HL-60 (cell line): ENCODE data around the gene TFR2.

Experiments used
- DNase-seq, 2 experiments: peaks; one replicate each; pipeline ENCODE4 v3.0.0-alpha.2; 2010 to 2020; ENCODE audit warnings: low read depth in 1 of 2, low spot score in 1 of 2
- H3K27ac ChIP-seq: fragments of 250-450 bp; sonication (Bioruptor Pico); replicated peaks from 2 replicates; pipeline ENCODE4 v1.5.1; 2020; ENCODE audit warnings: mild to moderate bottlenecking, moderate library complexity
- H3K27me3 ChIP-seq: fragments of 250-450 bp; sonication (Bioruptor Pico); 2 replicates; pipeline ENCODE4 v1.5.1; 2021; ENCODE audit warnings: mild to moderate bottlenecking, moderate library complexity; ENCODE audit not compliant: insufficient read depth, poor library complexity, severe bottlenecking
- H3K4me3 ChIP-seq: replicated peaks from 2 replicates; pipeline ENCODE4 v1.5.1; 2011; ENCODE audit warnings: mild to moderate bottlenecking, control low read depth, low read length; ENCODE audit not compliant: insufficient read depth
- GABPA ChIP-seq: IDR thresholded peaks from 2 replicates; pipeline ENCODE4 v1.6.1; 2012; ENCODE audit warnings: low read depth
- POLR2AphosphoS5 ChIP-seq: IDR thresholded peaks from 2 replicates; pipeline ENCODE4 v1.6.1; 2012; ENCODE audit warnings: low read depth
- SPI1 ChIP-seq: IDR thresholded peaks from 2 replicates; pipeline ENCODE4 v1.6.1; 2012; ENCODE audit warnings: low read depth, mild to moderate bottlenecking, borderline replicate concordance
- TF ChIP-seq, protein P1 (sequence below): IDR thresholded peaks from 2 replicates; pipeline ENCODE4 v1.6.1; 2012; ENCODE audit warnings: low read depth; ENCODE audit not compliant: insufficient replicate concordance
- TF ChIP-seq, protein P2 (sequence below): IDR thresholded peaks from one replicate; pipeline ENCODE4 v1.5.1; 2011; ENCODE audit warnings: low read length, control low read depth, inconsistent platforms; ENCODE audit not compliant: insufficient read depth

TFR2 gene

DNA sequence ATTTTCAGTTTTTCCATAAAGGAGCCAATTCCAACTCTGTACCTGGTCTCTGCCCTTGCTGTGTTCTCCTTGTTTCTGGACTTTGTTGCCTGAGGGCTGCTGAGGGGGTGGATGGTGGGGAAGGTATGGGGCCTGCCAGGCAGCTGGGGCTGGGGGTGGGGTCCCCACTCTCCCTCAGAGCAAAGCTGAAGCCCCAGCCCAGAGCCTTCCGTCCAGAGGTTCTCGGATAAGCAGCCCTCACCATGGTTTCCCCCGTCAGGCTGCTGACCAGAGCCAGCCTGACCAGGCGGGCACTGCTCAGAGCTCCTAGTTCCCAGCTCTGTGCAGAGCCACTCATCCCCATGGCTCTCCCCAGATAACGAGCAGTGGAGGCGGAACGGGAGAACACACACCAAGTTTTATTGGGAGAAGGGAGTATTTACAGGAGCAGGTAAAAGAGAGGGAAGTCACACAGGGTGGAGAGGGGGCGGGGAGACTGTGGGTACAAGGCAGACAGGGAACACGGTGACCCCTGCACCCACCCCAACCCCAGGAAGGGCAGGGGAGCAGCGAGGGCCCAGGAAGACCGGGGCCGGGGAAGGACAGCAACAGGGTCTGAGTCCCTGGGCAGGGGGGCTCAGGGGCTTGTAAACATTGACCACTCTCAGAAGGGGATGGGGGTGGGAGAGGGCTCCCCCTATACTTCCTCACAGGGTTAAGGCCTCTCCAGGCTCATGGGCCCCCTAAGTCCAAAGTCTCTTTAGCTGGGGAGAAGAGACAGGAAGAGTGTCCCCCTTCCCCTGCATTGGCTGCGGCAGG is 38.0 kb upstream of the TFR2 start:
- TF ChIP-seq, protein P1, sequence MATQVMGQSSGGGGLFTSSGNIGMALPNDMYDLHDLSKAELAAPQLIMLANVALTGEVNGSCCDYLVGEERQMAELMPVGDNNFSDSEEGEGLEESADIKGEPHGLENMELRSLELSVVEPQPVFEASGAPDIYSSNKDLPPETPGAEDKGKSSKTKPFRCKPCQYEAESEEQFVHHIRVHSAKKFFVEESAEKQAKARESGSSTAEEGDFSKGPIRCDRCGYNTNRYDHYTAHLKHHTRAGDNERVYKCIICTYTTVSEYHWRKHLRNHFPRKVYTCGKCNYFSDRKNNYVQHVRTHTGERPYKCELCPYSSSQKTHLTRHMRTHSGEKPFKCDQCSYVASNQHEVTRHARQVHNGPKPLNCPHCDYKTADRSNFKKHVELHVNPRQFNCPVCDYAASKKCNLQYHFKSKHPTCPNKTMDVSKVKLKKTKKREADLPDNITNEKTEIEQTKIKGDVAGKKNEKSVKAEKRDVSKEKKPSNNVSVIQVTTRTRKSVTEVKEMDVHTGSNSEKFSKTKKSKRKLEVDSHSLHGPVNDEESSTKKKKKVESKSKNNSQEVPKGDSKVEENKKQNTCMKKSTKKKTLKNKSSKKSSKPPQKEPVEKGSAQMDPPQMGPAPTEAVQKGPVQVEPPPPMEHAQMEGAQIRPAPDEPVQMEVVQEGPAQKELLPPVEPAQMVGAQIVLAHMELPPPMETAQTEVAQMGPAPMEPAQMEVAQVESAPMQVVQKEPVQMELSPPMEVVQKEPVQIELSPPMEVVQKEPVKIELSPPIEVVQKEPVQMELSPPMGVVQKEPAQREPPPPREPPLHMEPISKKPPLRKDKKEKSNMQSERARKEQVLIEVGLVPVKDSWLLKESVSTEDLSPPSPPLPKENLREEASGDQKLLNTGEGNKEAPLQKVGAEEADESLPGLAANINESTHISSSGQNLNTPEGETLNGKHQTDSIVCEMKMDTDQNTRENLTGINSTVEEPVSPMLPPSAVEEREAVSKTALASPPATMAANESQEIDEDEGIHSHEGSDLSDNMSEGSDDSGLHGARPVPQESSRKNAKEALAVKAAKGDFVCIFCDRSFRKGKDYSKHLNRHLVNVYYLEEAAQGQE = no peak
- peak; percentile 49; the same call in 1 of the 2 replicates for TF ChIP-seq POLR2AphosphoS5
- Histone ChIP-seq H3K27ac (no peak overlapping the region), H3K4me3 (no peak overlapping the region), H3K27me3 (no peaks in the 10 kb centered on the region)
- DNase-seq = no peak

DNA sequence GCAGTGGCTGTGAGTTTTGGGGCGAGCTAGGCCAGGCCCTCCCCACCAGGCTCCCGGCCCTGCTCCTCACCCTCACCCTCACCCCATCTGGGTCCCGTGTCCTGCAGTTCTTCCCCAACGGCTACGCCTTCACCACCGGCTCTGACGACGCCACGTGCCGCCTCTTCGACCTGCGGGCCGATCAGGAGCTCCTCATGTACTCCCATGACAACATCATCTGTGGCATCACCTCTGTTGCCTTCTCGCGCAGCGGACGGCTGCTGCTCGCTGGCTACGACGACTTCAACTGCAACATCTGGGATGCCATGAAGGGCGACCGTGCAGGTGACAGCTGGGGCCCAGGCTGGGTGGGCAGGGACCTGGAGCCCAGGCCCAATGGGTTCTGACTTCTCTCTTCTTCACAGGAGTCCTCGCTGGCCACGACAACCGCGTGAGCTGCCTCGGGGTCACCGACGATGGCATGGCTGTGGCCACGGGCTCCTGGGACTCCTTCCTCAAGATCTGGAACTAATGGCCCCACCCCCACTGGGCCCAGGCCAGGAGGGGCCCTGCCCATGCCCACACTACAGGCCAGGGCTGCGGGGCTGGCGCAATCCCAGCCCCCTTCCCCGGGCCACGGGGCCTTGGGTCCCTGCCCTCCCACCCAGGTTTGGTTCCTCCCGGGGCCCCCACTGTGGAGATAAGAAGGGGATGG is 37.1 kb upstream of the TFR2 start:
- Histone ChIP-seq H3K4me3 (no peak overlapping the region), H3K27ac (no peak overlapping the region), H3K27me3 (no peaks in the 10 kb centered on the region)
- no peak for TF ChIP-seq SPI1
- TF ChIP-seq, protein P2, sequence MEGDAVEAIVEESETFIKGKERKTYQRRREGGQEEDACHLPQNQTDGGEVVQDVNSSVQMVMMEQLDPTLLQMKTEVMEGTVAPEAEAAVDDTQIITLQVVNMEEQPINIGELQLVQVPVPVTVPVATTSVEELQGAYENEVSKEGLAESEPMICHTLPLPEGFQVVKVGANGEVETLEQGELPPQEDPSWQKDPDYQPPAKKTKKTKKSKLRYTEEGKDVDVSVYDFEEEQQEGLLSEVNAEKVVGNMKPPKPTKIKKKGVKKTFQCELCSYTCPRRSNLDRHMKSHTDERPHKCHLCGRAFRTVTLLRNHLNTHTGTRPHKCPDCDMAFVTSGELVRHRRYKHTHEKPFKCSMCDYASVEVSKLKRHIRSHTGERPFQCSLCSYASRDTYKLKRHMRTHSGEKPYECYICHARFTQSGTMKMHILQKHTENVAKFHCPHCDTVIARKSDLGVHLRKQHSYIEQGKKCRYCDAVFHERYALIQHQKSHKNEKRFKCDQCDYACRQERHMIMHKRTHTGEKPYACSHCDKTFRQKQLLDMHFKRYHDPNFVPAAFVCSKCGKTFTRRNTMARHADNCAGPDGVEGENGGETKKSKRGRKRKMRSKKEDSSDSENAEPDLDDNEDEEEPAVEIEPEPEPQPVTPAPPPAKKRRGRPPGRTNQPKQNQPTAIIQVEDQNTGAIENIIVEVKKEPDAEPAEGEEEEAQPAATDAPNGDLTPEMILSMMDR = no peak
- TF ChIP-seq, protein P1 = no peak
- TF ChIP-seq POLR2AphosphoS5 = no peak
- no peak for TF ChIP-seq GABPA
- DNase-seq = no peak

DNA sequence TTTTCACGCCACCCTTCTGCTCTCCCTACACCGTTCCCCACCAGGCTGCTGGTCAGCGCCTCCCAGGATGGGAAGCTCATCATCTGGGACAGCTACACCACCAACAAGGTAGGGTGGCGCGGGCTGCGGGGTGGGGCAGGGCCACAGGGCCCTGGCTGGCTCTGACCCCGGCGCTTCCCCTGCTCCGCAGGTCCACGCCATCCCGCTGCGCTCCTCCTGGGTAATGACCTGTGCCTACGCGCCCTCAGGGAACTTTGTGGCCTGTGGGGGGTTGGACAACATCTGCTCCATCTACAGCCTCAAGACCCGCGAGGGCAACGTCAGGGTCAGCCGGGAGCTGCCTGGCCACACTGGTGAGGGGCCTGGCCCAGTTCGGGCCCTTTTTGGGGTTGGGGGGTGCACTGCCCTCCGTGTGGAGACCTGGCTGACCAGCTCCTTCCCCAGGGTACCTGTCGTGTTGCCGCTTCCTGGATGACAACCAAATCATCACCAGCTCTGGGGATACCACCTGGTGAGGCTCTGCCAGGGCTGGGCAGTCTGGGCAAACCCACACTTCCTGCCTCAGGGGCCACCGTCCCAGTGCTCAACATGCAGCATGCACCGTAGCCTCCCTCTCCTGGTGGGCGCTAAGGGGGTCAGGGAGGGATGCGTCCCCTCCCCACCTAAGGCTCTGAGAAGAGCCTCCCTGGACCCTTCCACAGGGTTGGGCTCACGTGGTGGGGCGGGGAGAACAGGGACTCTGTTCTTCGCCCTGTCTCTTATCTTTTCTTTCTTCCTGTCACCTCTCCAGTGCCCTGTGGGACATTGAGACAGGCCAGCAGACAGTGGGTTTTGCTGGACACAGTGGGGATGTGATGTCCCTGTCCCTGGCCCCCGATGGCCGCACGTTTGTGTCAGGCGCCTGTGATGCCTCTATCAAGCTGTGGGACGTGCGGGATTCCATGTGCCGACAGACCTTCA is 36.2 kb upstream of the TFR2 start:
- DNase-seq = no peak
- no peak overlapping the region for H3K4me3 ChIP-seq
- H3K27me3 ChIP-seq = no peaks in the 10 kb centered on the region
- H3K27ac ChIP-seq = no peak overlapping the region
- TF ChIP-seq GABPA = no peak
- TF ChIP-seq POLR2AphosphoS5 = 0 out of 2 replicates have a peak, but pooled peaks have one; percentile 15

DNA sequence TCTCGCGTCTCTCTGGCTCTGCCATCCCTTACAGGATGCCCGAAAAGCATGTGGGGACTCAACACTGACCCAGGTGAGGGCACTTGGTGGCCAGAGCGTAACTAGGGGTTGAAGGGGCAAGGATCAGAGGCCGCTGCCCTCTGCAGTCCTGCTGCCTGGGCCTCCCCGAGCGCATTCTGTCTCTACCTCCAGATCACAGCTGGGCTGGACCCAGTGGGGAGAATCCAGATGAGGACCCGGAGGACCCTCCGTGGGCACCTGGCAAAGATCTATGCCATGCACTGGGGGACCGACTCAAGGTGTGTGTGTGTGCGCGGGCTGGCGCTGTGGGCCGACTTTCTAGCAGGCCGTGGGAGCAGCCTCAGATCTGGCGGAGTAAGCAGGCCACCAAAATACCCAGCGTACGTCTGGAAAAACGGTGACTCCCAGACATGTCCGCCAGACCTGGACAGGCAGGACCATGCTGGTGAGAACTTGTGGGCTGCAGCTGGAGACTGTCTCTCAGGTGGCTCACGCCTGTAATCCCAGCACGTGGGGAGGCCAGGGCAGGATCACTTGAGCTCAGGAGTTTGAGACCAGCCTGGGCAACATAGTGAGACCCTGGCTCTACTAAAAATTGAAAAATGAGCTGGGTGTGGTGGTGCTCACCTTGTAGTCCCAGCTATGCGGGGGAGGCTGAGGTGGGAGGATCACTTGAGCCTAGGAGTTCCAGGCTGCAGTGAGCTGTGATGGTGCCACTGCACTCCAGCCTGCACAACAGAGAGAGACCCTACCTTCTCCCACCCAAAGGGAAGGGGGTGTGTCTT is 35.4 kb upstream of the TFR2 start:
- H3K27me3 ChIP-seq = no peaks in the 10 kb centered on the region
- no peak overlapping the region for H3K27ac ChIP-seq
- no peak overlapping the region for H3K4me3 ChIP-seq
- TF ChIP-seq GABPA = no peak
- TF ChIP-seq, protein P1 = no peak
- TF ChIP-seq, protein P2 = no peak
- TF ChIP-seq POLR2AphosphoS5 = no peak
- TF ChIP-seq SPI1 = no peak
- no peak for DNase-seq
